Fibroblast of skin of left quadriceps (primary cell): ENCODE measurements around the gene GULP1.
"Not testable (repeated sequence)": the region's sequence is repeated elsewhere in the genome, so short reads cannot be mapped to it uniquely, and the experiment has no call there.

Experiments
- DNase-seq, 2 experiments: peaks; one replicate each; pipeline ENCODE4 v3.0.0-alpha.2; 2013; ENCODE audit warnings: low read depth in 2 of 2

Gene GULP1, protein sequence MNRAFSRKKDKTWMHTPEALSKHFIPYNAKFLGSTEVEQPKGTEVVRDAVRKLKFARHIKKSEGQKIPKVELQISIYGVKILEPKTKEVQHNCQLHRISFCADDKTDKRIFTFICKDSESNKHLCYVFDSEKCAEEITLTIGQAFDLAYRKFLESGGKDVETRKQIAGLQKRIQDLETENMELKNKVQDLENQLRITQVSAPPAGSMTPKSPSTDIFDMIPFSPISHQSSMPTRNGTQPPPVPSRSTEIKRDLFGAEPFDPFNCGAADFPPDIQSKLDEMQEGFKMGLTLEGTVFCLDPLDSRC

DNA sequence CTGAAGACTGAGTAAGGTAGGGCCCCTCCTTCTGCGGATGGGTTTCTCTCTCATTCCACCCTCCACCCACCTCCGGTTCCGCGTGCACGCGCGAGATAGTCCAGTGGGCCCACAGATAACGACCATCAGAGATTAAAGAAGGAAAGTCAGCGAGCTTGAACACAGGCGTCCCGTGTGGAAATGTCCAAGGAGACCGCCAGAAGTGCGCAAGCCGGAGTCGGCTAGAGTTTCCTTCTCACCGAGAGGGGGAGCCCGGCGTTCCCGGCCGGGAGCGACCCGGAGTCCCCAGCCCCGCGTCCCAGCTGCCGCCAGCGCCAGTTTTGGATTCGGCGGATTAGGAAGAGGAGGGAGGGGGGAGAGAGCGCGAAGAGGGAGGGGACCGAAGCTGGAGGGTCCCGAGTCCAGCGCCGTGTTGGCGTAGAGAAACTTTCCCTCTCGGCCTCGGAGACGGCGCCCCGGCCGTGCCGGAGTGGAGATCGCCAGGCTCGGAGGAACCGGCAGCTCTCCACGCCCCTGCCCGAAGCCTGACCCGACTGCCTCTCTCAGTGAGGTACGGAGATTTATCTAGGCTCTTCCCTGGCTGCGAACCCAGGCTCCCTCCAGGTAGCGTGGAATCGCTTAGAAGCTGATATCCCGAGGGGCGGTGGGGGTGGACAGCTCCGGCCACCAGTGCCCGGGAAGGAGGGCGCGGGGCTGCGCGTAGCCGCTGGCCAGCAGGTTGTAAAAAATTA lies at the start of gene GULP1:
GULP1 (plus strand) TSS at position 258 of the 731 bp plus-strand sequence. CDS start 185,829 bp downstream, outside the sequence.
- DNase-seq, result peak in 1 of 2 experiments; percentile 29

DNA sequence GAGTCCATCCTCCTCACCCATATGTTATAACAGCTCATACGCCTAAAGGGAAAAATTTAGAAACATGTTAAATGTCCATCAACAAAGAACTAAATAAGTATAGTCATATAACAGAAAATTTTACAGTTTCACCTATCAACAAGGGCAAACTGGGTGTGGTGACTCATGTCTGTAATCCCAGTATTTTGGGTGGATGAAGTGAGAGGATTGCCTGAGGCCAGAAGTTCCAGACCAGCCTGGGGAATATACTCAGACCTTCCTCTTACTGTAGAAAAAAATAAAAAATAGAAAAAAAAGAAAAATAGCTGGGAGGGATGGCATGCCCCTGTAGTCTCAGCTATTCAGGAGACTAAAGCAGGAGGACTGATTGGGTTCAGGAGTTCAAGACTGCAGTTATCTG lies 48.3 kb upstream of the GULP1 start:
- no peak for DNase-seq

DNA sequence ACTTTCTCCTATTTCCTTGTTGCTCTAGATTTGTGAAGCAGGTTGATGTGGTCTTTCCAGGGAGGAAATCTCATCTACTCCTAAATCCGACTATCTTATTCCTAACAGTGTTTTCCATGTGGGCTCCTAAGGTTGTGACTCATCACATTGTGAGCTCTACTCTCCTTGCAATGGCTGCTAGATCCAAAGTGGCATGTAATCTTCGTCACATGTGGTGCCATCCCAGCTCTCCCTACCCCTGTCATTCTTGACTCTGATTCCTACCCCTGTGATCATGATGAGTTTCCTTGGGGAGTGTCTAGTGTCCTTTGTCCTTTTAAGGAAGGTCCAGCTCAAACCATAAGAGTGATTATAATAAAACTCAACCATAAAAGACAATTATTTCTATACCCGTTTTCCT lies 47.3 kb upstream of the GULP1 start:
- no peak for DNase-seq

DNA sequence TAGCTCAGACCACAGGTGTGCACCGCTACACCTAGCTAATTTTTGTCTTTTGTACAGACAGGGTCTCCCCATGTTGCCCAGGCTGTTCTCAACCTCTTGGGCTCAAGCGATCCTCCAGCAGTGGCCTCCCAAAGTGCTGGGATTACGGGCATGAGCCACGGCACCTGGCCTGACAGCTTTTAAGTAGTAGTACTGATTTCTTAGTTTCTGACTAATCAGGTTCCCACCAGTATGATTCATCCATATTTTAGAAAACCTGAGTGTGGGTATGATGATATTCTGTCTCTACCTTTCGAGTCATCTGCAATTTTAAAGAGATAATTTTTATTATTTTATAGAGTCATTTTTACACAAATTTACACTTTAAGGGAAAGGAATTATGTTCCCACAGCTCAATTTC lies 46.4 kb upstream of the GULP1 start:
- no peak for DNase-seq

DNA sequence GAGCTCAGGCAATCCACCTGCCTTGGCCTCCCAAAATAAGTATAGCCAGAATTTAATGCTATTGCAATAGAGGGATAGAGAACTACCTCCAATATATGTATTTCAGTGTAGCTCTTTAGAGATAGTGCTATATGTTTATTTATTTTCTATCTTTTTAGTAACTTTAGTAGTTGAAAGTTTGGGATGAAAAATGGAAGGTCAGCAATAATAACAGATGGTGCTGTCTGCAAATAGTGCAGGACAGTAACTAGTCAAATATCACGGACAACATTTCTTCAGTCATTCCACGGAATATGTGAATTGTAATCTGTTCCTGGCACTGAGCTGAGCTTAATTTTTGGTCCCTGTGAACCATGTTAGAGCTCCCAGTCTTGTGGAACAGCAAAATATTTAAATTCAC lies 43.2 kb upstream of the GULP1 start:
- DNase-seq, result no peak

DNA sequence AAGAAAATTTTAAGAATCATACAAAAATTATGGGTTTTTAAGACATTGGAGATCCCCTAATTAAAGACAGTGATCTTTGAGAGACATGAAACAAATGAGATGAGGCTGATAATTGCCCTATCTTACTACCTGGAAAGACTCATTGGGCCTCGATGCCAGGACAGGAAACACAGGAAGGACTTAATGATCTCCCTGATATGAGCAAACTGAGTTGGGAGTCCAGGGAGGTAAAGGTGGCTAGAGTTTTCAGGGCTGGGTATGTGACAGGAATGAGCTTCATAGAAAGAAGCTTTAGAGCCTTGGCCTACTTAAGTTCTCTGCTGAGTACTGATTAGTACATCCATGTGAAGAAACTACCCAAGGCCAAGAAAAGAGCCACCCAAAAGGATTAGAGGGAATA lies 40.6 kb upstream of the GULP1 start:
- no peak for DNase-seq

DNA sequence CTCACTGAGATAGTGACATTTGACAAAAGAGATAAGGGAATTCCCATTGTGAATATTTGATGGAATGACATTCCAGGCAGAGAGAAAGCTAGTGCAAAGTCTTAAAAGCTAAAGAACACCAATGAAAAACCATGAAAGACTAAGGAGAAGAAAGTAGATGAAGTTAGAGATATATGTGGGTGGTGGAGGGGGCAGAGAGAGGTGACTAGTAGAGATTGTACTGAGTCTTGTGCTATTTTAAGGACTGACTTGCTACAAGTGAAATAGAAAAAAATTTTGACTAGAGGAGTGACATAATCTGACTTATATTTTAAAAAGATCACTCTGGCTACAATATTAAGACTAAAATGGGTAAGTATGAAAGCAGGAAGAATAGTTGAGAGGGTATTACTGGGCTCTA lies 35.3 kb upstream of the GULP1 start:
- DNase-seq, result no peak

DNA sequence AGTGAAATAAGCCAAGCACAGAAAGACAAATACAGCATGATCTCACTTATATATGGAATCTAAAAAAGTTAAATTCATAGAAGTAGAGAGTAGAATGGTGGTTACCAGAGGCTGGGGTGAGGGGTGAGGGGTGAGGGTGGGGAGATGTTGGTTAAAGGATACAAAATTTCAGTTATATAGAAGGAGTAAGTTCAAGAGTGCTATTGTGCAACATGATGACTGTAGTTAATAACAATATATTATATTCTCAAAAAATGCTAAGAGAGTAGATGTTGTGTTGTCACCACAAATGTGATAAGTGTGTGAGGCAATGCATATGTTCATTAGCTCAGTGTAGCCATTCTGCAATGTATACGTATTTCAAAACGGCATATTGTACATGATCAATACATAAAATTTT lies 26.4 kb upstream of the GULP1 start:
- no peak for DNase-seq

DNA sequence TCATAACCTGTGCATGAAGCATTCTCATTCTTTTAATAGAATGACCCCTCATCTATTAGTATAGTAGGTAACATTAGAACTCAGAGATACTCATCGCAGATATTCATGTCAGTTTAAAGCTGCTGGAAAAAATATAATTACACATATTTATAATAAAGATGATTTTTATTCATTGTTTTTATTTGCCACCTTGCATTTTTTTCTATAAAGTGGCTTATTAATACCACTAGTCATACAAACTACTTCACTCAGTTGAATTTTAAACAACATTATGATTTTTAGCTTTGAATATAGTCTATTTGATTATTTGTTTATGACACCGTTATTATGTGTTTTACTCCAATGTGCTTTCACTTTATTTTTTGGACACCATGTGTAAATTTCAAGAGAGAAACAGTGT lies 23.9 kb upstream of the GULP1 start:
- no peak for DNase-seq

DNA sequence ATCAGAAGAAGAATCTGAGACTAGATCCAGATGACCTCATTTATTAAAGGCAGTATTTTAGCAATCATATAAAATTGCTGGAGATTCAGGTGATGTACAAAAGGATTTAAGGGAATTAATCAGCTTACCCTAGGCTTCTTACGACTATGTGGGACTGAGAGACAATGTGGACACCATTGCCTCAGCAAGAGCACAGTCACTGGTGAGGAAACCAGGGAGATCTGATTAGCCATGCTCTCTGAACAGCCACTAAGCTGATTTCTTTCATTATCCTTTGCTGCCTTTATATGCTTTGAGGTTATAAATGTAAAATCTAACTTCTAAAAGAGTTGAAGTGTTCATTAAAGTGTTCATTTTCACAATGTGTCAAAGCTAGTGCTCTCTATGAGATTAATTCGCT lies 22.7 kb upstream of the GULP1 start:
- no peak for DNase-seq

DNA sequence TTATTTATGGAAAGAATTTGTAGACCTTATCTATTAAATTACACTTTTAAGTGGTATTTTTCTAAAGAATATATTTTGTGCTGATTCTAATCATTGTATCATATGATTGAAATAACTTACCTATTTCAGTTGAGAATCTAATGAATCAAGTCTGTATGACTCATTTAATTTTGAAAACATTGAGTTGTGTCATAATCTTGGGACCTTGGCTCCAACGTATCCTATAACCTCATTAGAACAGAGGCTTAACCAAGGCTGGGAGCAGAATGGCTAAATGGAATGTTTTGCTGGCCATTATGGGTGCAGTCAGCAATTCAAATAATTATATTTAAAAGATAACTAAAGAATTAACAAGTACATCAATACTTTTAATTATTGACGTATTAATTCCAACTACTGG lies 19.6 kb upstream of the GULP1 start:
- DNase-seq, result no peak

DNA sequence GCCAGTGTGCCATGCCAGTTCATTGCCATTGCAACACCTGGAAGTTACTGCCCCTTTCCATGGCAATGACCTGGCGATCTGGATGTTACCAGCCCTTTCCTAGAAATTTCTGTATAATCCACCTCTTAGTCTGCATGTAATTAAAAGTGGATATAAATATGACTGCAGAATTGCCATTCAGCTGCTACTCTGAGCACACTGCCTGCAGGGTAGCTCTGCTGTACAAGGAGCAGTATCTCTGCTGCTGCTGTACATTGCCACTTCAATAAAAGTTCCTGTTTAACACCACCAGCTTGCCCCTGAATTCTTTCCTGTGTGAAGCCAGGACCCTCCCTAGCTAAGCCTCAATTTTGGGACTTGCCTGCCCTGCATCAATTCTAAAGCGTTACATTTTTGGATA lies 17.4 kb upstream of the GULP1 start:
- no peak for DNase-seq

DNA sequence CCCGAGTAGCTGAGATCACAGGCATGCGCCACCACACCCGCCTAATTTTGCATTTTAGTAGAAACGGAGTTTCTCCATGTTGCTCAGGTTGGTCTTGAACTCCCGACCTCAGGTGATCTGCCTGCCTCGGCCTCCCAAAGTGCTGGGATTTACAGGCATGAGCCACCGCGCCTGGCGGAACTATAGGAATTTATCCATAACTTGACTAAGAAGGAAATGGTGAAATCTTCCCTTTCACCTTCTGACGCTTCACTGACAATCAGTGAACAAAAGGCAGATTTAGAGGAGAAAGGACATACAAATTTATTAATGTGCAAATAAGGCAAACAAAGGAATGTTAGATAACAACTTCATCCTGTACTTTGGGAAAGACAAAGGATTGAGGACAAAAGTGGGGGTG lies 15.4 kb upstream of the GULP1 start:
- no peak for DNase-seq

DNA sequence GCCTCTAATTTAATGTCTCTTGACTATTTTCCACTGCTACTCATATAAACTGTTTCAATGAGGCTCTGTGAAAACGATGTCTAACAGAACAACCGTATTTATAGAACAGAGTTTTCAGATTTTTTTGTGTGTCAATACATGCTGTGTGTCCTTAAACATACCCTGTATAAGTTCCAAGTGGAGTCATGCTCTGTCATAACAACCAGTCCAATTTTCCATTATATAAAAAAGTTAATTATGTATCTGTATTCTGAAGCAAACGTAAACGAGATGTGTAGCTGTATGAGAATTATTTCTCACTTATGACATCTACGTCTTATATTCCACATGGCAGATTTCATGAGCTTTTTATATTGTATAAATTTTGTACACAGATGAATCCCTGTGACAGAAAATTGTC lies 13.9 kb upstream of the GULP1 start:
- DNase-seq, result no peak

DNA sequence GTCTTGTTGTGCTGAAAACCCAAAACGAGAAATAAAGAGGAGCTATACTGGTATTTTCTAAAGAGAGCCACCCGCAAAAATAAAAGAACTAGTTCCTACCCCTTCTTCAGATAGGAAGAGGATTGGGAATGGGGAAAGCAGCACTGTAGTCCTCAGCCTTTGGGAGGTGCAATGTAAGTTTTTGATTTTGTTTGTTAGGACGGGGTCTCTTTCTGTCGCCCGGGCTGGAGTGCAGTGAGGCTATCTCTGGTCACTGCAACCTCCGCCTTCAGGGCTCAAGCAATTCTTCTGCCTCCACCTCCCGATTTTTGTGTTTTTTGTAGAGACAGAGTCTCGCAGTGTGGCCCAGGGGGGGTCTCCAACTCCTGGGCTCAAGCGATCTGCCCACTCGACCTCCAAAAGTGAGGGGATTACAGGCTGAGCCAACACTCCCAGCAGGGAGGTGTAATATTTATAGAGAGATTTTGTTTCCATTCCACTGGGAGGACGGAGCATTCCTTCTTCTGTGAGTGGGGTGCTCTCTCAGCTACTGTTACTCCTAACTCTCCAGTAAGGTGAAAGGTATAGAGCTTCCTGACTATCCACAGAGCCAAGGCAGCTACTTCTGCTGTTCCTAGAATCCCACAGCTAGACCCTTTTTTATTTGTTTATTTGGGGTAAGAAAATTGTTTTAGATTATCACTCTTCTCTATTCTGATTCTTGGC lies 13.1 kb upstream of the GULP1 start:
- no peak for DNase-seq

DNA sequence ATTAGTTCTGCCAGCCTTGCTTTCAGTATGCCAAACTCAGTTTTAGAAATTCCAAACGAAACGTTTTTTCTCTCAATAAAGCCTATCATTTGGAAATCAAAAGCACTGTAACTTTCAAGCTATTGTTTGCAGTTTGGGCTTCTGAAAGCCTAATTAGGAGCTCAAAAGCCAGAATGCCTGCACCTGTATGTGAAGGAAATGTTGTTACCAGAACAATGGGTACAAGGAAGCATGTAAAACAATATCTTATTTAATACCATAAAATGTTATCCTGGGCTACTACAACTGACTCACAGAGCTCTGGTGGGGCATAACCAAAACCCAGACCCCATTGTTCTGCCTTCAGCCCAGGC lies 12.6 kb upstream of the GULP1 start:
- DNase-seq, result no peak

DNA sequence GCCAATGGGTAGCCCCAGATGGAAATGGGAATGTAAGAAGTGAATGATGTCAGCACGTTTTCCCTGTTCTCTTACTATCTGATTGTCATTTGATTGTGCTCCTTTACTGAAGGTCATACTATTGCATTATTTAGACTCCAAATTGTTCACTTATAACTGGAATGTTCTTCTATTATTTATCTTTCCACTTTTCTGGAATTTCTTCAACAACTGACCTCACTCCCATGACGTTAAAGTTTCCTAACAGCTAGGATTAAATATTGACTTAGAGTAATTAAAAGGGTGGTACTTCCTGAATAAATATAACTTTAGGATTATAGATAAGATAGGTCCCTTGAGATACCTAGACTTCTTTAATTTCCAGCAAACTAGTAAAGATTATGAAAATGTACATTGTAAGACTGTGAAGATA lies 10.9 kb upstream of the GULP1 start:
- no peak for DNase-seq

DNA sequence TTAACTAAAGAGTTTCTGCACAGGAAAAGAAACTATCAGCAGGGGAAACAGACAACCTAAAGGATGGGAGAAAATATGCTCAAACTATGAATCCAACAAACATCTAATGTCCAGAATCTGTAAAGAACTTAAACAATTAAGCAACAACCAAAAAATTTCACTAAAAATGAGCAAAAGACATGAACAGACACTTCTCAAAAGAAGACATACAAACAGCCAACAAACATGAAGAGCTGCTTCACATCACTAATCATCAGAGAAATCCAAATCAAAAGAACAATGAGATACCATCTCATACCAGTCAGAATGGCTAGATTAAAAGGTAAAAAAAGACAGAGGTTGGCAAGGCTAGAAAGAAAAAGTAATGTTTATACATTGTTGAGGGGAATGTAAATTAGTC lies 8.8 kb upstream of the GULP1 start:
- DNase-seq, result no peak

DNA sequence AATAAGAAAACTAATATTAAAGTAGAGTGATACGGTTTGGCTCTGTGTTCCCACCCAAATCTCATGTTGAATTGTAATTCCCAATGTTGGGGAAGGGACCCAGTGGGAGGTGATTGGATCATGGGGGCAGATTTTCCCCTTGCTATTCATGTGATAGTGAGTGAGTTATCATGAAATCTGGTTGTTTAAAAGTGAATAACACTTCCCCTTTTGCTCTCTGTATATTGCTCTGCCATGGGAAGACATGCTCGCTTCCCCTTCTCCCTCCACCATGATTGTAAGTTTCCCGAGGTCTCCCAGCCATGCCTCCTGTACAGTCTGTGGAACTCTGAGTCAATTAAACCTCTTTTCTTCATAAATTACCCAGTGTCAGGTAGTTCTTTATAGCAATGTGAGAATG lies 7.4 kb upstream of the GULP1 start:
- DNase-seq, result not testable (repeated sequence)

DNA sequence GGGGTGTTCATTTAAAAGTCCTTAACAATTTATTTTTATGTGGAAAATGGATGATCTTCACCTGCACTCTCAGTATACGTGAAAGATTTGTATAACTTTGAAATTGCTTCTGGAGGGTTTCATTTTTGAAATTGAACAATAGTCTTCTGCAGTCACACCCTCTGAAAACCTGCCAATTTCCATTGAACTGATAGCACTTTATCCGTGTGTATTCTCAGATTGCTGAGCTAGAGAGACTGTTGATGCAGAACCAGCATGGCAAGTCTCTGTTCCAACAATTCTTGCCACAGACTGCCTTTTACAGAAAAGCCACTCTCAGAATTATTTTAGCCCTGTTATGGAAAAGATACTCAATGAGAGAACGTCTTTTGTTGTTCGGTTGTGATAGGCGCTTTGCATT lies 6.6 kb upstream of the GULP1 start:
- DNase-seq, result no peak

DNA sequence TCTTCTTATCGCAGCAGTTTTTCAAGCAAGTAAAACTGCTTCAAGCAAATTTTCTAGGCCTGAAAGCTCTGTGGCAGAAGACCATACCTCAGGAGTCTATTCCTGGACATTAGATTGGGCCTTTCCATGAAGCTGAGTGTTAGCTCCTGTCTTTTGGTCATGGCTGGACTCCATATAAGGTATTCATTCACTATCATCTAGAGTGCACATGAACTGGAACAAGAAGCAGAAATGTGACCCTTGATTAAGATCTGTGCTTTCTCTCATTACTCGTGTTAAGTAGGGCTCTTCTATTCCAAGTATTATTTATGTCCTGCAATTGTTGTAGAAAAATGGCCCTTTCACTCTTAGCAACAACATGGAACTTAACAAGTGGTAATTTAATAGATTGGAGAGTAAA lies 5.9 kb upstream of the GULP1 start:
- no peak for DNase-seq

DNA sequence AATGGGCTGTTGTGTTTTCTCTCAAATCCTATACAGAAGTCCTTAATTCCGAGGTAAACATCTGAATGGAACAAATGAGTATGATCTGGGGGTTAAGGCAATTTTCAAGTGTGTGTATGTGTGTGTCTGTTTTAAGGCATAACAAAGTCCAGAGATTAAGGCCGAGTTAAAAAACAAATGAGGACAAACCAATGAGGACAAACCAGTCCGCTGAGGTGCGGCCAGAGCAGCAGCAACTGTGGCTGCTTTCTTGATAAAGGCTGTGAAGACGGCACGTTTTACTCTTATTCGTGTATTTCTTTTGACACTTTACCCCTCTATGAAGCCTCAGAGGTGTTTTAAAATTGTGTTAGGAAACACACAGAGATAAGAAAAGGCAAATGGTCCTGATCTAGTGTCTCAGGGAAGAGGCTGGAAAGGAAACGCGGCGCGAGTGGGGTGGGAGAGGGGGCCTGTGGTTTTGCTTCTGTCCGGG lies 495 bp upstream of the GULP1 start:
- no peak for DNase-seq
